HepG2 (cell line): Measurements from ENCODE around the gene TFB1M. TPM values are rescaled to one million over a fixed set of nuclear protein-coding genes. Genes with fewer than 3 reads are reported as not detected.

Experiments
- CREBL2 ChIP-seq: sonication (generic); formaldehyde crosslinking; IDR thresholded peaks from 2 replicates; pipeline ENCODE4 v1.8.1; 2023; ENCODE audit warnings: missing genetic modification reagents, mild to moderate bottlenecking, borderline replicate concordance
- GZF1 ChIP-seq: sonication (generic); formaldehyde crosslinking; IDR thresholded peaks from 2 replicates; pipeline ENCODE4 v1.5.1; 2020; ENCODE audit warnings: mild to moderate bottlenecking, missing genetic modification reagents
- ISX ChIP-seq: sonication (generic); formaldehyde crosslinking; conservative IDR thresholded peaks from 2 replicates; pipeline ENCODE4 v1.5.0; 2020; ENCODE audit warnings: missing genetic modification reagents
- MAFK ChIP-seq, 2 experiments: IDR thresholded peaks in 1 of 2; conservative IDR thresholded peaks in 1 of 2; 2 replicates each; pipeline ENCODE4 v1.6.1; 2011; ENCODE audit warnings: improper control_type of control experiment in 2 of 2, low read length in 2 of 2
- ONECUT2 ChIP-seq: sonication (generic); formaldehyde crosslinking; IDR thresholded peaks from 2 replicates; pipeline ENCODE4 v1.4.0; 2020; ENCODE audit warnings: missing genetic modification reagents
- PBX3 ChIP-seq: sonication (generic); formaldehyde crosslinking; IDR thresholded peaks from 2 replicates; pipeline ENCODE4 v1.8.1; 2023; ENCODE audit warnings: missing genetic modification reagents, inconsistent platforms, borderline replicate concordance
- RAD51 ChIP-seq: fragments of 450-650 bp; IDR thresholded peaks from 2 replicates; pipeline ENCODE4 v1.6.1; 2016; ENCODE audit warnings: borderline replicate concordance
- RNF219 ChIP-seq: sonication (generic); formaldehyde crosslinking; IDR thresholded peaks from 2 replicates; pipeline ENCODE4 v1.5.0; 2020; ENCODE audit warnings: mild to moderate bottlenecking, missing genetic modification reagents
- SAP130 ChIP-seq: IDR thresholded peaks from 2 replicates; pipeline ENCODE4 v1.6.1; 2016; ENCODE audit warnings: low read depth
- SMC3 ChIP-seq: IDR thresholded peaks from 2 replicates; pipeline ENCODE4 v1.6.1; 2011; ENCODE audit warnings: low read length, improper control_type of control experiment
- SOX13 ChIP-seq, 3 experiments: fragments of 450-650 bp in 1 of 3; sonication (generic) in 1 of 3; formaldehyde crosslinking in 1 of 3; IDR thresholded peaks in 2 of 3; conservative IDR thresholded peaks in 1 of 3; 2 replicates each; pipeline versions ENCODE4 v1.5.0 to v1.6.1; 2016 to 2020; ENCODE audit warnings: antibody characterized with exemption in 1 of 3, mild to moderate bottlenecking in 1 of 3, missing compliant biosample characterization in 1 of 3, missing genetic modification reagents in 1 of 3, moderate library complexity in 1 of 3
- TBX2 ChIP-seq: sonication (generic); formaldehyde crosslinking; IDR thresholded peaks from 2 replicates; pipeline ENCODE4 v1.5.0; 2020; ENCODE audit warnings: missing genetic modification reagents, mild to moderate bottlenecking, borderline replicate concordance
- ZBTB44 ChIP-seq: sonication (generic); formaldehyde crosslinking; IDR thresholded peaks from 2 replicates; pipeline ENCODE4 v1.4.0; 2020; ENCODE audit warnings: missing genetic modification reagents
- ZNF44 ChIP-seq: sonication (generic); formaldehyde crosslinking; IDR thresholded peaks from 2 replicates; pipeline ENCODE4 v1.5.1; 2020; ENCODE audit warnings: mild to moderate bottlenecking, missing genetic modification reagents
- ZNF572 ChIP-seq: sonication (generic); formaldehyde crosslinking; IDR thresholded peaks from 2 replicates; pipeline ENCODE4 v1.5.1; 2020; ENCODE audit warnings: mild to moderate bottlenecking, missing genetic modification reagents
- ZNF740 ChIP-seq: sonication (generic); formaldehyde crosslinking; IDR thresholded peaks from 2 replicates; pipeline ENCODE4 v1.4.0; 2020; ENCODE audit warnings: missing genetic modification reagents
- polyA plus RNA-seq, 8 experiments: library from polyadenylated mRNA; depleted of rRNA in 3 of 8; stranded (reverse) in 7 of 8; unstranded in 1 of 8; fragments of >200 nt; fragmentation: Illumina TruSeq in 4 of 8; extraction: Trizol in 4 of 8; gene quantifications; 2 replicates each; pipeline versions ENCODE4 v1.2.1 to v1.2.3, GENCODE V29; 2011 to 2016; ENCODE audit warnings: low read depth in 4 of 8, missing spikeins in 1 of 8, mixed read lengths in 1 of 8; ENCODE audit not compliant: insufficient read depth in 1 of 8
- total RNA-seq, 5 experiments: library from RNA; depleted of rRNA; stranded (reverse); fragments of >200 nt; fragmentation: Illumina TruSeq; extraction: Trizol; gene quantifications; 2 replicates each; pipeline ENCODE4 v1.2.3, GENCODE V29; 2016; ENCODE audit warnings: low read depth in 1 of 5
- TF ChIP-seq, protein P1 (sequence below): sonication (generic); formaldehyde crosslinking; IDR thresholded peaks from 2 replicates; pipeline ENCODE4 v1.4.0; 2020; ENCODE audit warnings: missing genetic modification reagents, mild to moderate bottlenecking, borderline replicate concordance
- TF ChIP-seq, protein P2 (sequence below): sonication (generic); formaldehyde crosslinking; IDR thresholded peaks from 2 replicates; pipeline ENCODE4 v1.5.1; 2020; ENCODE audit warnings: missing genetic modification reagents, mild to moderate bottlenecking, borderline replicate concordance

Gene TFB1M
- total and polyA plus RNA-seq, 2 of the 13 experiments (the other 11 are each of a cell fraction or from before 2014, with no cell fraction given): 91.4 to 122 TPM

DNA sequence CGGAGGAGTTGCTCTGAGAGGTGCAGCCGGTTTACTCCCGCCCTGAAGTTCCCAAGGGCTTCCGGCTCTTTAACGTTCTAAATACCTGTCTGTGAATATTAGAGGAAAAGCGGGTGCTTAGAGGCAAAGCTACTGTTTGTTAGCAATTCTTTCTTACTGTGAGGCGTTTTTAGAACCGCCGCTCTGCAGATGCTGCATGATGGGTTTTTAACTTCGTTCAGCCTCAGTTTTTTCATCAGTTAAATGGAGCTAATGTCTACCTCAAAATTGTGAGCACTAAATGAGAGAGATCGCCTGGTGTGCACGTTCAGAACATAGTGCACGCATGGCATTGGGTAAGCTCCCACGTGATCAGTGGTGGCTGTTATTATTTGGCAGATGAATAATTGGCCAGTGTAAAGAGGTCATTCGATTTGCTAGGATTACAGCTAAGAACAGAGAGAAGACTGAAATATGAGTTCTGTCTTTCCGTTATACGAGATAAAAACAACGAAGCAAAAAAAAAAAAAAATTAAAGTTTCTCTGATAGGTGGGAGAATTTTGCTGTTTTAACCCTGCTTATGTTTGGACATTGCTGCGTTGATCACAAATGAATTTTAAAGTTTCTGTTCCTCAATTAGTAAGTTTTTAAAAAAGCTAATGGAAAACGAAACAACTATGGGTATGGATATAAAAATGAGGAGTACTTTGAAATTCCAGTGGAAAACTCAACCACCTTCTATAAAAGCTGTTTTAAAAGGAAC lies 660 bp upstream of the TFB1M start (continued):
- peak; percentile 46; the same call in 1 of the 2 replicates for TF ChIP-seq RNF219 (CRISPR knock-in tag)
- TF ChIP-seq, protein P1, sequence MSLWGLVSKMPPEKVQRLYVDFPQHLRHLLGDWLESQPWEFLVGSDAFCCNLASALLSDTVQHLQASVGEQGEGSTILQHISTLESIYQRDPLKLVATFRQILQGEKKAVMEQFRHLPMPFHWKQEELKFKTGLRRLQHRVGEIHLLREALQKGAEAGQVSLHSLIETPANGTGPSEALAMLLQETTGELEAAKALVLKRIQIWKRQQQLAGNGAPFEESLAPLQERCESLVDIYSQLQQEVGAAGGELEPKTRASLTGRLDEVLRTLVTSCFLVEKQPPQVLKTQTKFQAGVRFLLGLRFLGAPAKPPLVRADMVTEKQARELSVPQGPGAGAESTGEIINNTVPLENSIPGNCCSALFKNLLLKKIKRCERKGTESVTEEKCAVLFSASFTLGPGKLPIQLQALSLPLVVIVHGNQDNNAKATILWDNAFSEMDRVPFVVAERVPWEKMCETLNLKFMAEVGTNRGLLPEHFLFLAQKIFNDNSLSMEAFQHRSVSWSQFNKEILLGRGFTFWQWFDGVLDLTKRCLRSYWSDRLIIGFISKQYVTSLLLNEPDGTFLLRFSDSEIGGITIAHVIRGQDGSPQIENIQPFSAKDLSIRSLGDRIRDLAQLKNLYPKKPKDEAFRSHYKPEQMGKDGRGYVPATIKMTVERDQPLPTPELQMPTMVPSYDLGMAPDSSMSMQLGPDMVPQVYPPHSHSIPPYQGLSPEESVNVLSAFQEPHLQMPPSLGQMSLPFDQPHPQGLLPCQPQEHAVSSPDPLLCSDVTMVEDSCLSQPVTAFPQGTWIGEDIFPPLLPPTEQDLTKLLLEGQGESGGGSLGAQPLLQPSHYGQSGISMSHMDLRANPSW (CRISPR knock-in tag): peak; percentile 0
- no peak for TF ChIP-seq PBX3 (CRISPR knock-in tag)
- peak; percentile 15; the same call in 1 of the 2 replicates for TF ChIP-seq SAP130
- TF ChIP-seq ZNF740 (CRISPR knock-in tag): peak; percentile 26; the same call in 1 of the 2 replicates
- TF ChIP-seq MAFK (conservative IDR thresholded peaks at IDR 0.05 in 1 of 2, IDR thresholded peaks at IDR 0.05 in 1 of 2; ENCODE audit: low read length in 2 of 2): no peak
- TF ChIP-seq TBX2 (CRISPR knock-in tag): peak; percentile 59; the same call in 1 of the 2 replicates
- TF ChIP-seq, protein P2, sequence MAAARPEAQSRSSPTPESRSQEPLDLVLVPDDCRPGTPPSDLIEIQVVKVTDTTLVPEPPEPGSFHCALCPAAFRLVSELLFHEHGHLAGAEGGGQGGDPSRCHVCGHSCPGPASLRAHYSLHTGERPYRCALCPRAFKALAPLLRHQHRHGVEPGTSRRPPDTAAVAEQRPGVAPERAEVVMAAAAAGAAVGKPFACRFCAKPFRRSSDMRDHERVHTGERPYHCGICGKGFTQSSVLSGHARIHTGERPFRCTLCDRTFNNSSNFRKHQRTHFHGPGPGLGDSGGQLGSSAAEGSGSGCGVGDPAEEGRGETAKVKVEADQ (CRISPR knock-in tag): no peak
- TF ChIP-seq CREBL2 (CRISPR knock-in tag): no peak
- TF ChIP-seq ZNF572 (CRISPR knock-in tag): no peak
- TF ChIP-seq ZBTB44 (CRISPR knock-in tag): no peak; the same call in 1 of the 2 replicates
- TF ChIP-seq ISX (CRISPR knock-in tag): no peak; the same call in 1 of the 2 replicates
- no peak for TF ChIP-seq GZF1
- TF ChIP-seq SOX13 (IDR thresholded peaks at IDR 0.05): peak; percentile 70; the same call in 1 of the 2 replicates
- peak in 1 of 2 experiments; percentile 71; a peak in 1 of 4 replicates for TF ChIP-seq SOX13 (CRISPR knock-in tag; conservative IDR thresholded peaks at IDR 0.05 in 1 of 2, IDR thresholded peaks at IDR 0.05 in 1 of 2)
- peak; percentile 35; the same call in 1 of the 2 replicates for TF ChIP-seq ZNF44 (CRISPR knock-in tag)
- peak; percentile 18; the same call in 1 of the 2 replicates for TF ChIP-seq ONECUT2
- TF ChIP-seq RAD51: peak; percentile 85
- TF ChIP-seq SMC3: no peak
